ENCODE measurements around the gene LINC01488. TPM values are rescaled to one million over a fixed set of nuclear protein-coding genes. Genes with fewer than 3 reads are reported as not detected.
A peak's percentile ranks its signal among the peaks of the same experiment; 100 is the strongest.

Gene LINC01488
- total RNA-seq, 1 donor from 2014 or later, result 1.3 TPM

DNA sequence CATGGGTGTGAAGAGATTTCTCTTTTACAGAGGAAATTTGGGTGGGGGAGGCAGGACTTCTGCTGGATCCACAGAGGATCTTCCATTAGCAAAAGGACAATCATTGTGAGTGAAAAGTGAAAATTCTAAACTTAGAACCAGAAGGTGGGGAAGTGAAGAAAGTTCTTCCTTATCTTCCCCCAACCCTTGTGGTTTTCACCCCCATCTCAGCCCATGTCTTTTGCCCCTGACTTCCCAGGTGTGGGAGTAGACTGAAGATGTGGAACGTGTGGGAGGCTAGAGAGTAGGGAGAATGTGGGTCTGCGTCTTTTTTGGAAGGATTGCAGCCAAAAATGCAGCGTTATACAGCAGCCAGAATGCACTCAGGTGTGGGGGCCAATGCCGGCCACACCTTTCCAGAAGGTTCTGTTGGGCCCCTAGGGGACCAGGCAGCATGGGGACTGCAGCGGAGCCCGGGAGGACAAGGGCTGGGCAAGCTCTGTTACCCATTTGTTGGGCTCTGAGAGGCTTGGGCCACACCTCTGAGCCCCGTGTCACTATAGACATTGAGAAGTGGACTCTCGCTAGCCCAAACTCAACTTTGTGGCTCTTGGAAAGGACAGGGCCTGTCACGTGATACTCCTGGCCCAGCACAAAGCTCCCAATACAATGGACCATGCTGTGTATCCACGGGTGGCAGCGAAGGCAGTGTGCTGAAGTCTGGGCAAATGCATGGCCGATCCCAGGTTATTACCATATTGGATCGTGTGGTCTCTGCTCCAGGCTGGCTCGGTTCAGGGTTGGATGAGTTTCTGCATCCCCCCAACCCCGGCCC, 32.8 kb upstream of the LINC01488 start:
- TF ChIP-seq, protein P1, sequence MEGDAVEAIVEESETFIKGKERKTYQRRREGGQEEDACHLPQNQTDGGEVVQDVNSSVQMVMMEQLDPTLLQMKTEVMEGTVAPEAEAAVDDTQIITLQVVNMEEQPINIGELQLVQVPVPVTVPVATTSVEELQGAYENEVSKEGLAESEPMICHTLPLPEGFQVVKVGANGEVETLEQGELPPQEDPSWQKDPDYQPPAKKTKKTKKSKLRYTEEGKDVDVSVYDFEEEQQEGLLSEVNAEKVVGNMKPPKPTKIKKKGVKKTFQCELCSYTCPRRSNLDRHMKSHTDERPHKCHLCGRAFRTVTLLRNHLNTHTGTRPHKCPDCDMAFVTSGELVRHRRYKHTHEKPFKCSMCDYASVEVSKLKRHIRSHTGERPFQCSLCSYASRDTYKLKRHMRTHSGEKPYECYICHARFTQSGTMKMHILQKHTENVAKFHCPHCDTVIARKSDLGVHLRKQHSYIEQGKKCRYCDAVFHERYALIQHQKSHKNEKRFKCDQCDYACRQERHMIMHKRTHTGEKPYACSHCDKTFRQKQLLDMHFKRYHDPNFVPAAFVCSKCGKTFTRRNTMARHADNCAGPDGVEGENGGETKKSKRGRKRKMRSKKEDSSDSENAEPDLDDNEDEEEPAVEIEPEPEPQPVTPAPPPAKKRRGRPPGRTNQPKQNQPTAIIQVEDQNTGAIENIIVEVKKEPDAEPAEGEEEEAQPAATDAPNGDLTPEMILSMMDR (IDR thresholded peaks at IDR 0.05; ENCODE audit: unreplicated experiment), result no peak

DNA sequence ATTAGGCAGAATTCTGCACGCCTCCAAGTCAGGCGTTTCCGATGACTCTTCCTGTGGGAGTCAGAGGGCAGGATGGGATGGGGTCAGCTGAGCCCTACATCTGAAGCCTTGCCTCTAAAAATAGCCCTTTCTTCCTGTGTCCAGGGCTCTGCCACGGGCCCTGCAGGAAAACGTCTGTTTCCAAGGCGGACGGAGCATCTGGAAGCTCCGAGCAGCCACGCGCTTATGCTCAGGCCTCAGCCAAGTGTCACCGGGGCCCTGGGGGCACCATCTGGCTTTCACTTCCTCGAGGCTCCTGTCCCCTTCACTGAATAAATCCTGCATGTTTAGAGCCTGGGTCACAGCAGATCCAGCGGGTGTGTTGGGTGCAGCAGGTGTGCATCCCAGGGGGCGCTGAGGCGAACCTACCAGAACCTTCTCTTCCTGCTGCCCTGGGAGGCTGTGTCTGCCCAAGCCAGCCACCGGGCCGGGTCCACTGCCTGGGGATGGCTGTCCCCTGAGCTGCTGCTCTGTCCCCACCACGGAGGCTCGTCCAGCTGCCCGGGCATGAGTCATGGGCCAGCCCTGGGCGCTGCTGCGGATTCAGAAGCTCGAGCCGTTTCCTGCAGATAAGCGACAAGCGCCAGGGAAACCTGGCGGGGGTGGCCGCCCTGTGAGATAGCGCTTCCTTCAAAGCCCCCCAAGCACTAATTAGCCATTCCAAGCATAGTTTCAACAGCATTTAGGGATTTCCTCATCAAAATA, 32.0 kb upstream of the LINC01488 start:
- no peak for DNase-seq (ENCODE audit: low spot score, unreplicated experiment)
- no peaks in the 10 kb centered on the region for H3K36me3 Mint-ChIP-seq (ENCODE audit: insufficient read depth)
- no peak overlapping the region for H3K27ac Mint-ChIP-seq
- TF ChIP-seq, protein P1 (IDR thresholded peaks at IDR 0.05; ENCODE audit: unreplicated experiment), result no peak
- H3K4me3 Mint-ChIP-seq (ENCODE audit: low read depth), result no peak overlapping the region
- peaks cover 5% of the 10 kb centered on the region for H3K4me1 Mint-ChIP-seq (ENCODE audit: low read depth)
- H3K9me3 Mint-ChIP-seq (ENCODE audit: low read depth), result peaks cover 3% of the 10 kb centered on the region
- peaks cover 10% of the 10 kb centered on the region for H3K27me3 Mint-ChIP-seq

More for the DNA sequence above, 32.8 kb upstream of the LINC01488 start:
- Mint-ChIP-seq H3K9me3 (ENCODE audit: low read depth) (peaks cover 3% of the 10 kb centered on the region), H3K4me3 (ENCODE audit: low read depth) (no peak overlapping the region), H3K27me3 (peaks cover 10% of the 10 kb centered on the region), H3K4me1 (ENCODE audit: low read depth) (peaks cover 13% of the 10 kb centered on the region), H3K27ac (no peak overlapping the region), H3K36me3 (ENCODE audit: insufficient read depth) (no peaks in the 10 kb centered on the region)
- no peak for DNase-seq (ENCODE audit: low spot score, unreplicated experiment)

DNA sequence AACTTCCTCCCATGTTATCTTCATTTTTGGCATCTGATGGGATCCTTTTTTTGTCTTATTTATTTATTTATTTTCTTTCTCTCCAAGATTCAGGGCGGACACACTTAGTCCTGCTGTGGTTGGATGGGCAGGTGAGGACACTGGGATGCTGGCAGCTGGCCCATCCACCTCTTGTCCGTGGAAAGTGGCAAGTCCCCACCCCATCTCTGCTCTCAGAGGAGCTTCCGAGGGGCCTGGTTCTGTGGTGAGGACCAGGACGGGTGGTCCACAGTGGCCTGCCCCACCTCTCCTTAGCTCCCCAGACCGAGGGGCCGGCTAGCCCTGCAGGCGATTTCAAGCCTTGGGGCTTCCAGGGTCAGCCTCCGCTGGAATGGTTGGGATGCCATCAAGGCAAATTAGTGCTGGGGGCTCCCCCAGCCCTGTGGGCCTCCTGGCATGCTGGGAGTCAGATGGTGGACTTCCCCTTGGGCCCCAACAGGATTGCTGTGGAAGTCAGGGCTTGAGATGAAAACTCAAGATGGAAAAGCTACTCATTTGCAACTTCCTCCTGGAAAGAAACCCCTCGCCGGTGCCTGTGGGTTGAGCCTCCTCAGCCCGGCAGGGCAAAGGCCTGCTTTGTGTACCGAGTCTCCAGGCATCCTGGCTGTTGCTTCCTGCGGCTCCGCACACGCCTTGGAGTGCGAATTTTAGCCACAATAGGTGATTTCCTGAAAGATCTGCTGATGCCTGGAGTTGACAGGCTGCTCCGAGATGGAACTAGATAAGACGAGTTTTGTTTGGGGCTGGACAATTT, 31.2 kb upstream of the LINC01488 start:
- Mint-ChIP-seq H3K27me3 (peaks cover 10% of the 10 kb centered on the region), H3K4me3 (ENCODE audit: low read depth) (no peak overlapping the region), H3K27ac (no peak overlapping the region), H3K9me3 (ENCODE audit: low read depth) (peaks cover 3% of the 10 kb centered on the region), H3K4me1 (ENCODE audit: low read depth) (peaks cover 2% of the 10 kb centered on the region), H3K36me3 (ENCODE audit: insufficient read depth) (no peaks in the 10 kb centered on the region)
- TF ChIP-seq, protein P1 (IDR thresholded peaks at IDR 0.05; ENCODE audit: unreplicated experiment), result no peak
- DNase-seq (ENCODE audit: low spot score, unreplicated experiment), result no peak

DNA sequence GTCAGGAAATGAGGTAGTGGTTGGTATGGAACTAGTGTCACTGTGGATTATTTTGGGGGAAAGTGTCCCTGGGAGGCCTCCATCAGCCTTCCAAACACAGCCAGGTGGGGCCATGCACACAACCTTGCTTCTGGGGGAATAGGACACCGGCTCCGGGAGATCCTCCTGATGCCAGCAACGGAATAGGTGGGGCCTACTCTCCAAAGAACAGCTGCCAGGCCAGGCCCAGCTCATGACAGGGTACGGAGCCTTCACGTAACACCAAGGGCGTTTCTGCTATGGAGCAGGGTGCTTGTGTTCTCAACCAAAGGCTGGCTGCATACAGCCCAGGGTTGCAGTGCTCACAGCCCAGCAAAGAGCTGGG, 30.6 kb upstream of the LINC01488 start:
- Mint-ChIP-seq H3K36me3 (ENCODE audit: insufficient read depth) (no peaks in the 10 kb centered on the region), H3K27me3 (peaks cover 10% of the 10 kb centered on the region), H3K27ac (no peak overlapping the region), H3K9me3 (ENCODE audit: low read depth) (peaks cover 3% of the 10 kb centered on the region), H3K4me3 (ENCODE audit: low read depth) (no peak overlapping the region), H3K4me1 (ENCODE audit: low read depth) (no peaks in the 10 kb centered on the region)
- DNase-seq (ENCODE audit: low spot score, unreplicated experiment), result no peak
- TF ChIP-seq, protein P1 (IDR thresholded peaks at IDR 0.05; ENCODE audit: unreplicated experiment), result no peak

DNA sequence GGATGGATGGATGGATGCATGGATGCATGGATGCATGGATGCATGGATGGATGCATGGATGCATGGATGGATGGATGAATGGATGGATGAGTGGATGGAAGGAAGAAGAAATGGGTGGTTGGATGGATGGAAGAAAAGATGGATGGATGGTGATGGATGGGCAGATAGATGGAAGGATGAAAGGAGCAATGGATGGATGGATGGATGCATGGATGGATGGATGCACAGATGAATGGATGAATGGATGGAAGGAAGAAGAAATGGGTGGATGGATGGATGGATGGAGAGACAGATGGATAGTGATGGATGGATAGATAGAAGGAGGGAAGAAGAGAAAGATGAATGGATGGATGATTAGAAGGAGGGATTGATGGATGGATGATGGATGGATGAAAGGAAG, 30.2 kb upstream of the LINC01488 start:
- Mint-ChIP-seq H3K4me1 (ENCODE audit: low read depth) (no peaks in the 10 kb centered on the region), H3K4me3 (ENCODE audit: low read depth) (no peak overlapping the region), H3K27me3 (peaks cover 10% of the 10 kb centered on the region), H3K36me3 (ENCODE audit: insufficient read depth) (no peaks in the 10 kb centered on the region), H3K27ac (peak overlapping the region; percentile 5), H3K9me3 (ENCODE audit: low read depth) (peaks cover 3% of the 10 kb centered on the region)
- TF ChIP-seq, protein P1 (IDR thresholded peaks at IDR 0.05; ENCODE audit: unreplicated experiment), result no peak
- no peak for DNase-seq (ENCODE audit: low spot score, unreplicated experiment)

Data from progenitor cell of endocrine pancreas (in vitro differentiated cells).